ENCODE data around the gene HMCN2.

The HMCN2 gene

GRCh38 chr9:130477564-130477963 is 212.0 kb downstream of the HMCN2 start:
- no peak for DNase-seq

GRCh38 chr9:130478152-130478551 is 212.6 kb downstream of the HMCN2 start:
- DNase-seq, result no peak

GRCh38 chr9:130478736-130479575 is 213.4 kb downstream of the HMCN2 start:
- DNase-seq, result no peak

GRCh38 chr9:130479587-130479986 is 214.0 kb downstream of the HMCN2 start:
- no peak for DNase-seq

- DNase-seq, result no peak
Observed at GRCh38 chr9:130480673-130481072, 215.1 kb downstream of the HMCN2 start.

- no peak for DNase-seq
Observed at GRCh38 chr9:130482463-130482862, 216.9 kb downstream of the HMCN2 start.

GRCh38 chr9:130483371-130483971 is 217.9 kb downstream of the HMCN2 start:
- no peak for DNase-seq

Measured in activated CD4-positive, alpha-beta T cell treated with anti-CD3 and anti-CD28 coated beads for 48 hours (primary cell).